ENCODE data around the gene TSSC4. TPM values are rescaled to one million over a fixed set of nuclear protein-coding genes. Genes with fewer than 3 reads are reported as not detected.

The TSSC4 gene
- total RNA-seq, 6 experiments from 2014 or later, result 47.4 to 74.7 (median 62.8) TPM

DNA sequence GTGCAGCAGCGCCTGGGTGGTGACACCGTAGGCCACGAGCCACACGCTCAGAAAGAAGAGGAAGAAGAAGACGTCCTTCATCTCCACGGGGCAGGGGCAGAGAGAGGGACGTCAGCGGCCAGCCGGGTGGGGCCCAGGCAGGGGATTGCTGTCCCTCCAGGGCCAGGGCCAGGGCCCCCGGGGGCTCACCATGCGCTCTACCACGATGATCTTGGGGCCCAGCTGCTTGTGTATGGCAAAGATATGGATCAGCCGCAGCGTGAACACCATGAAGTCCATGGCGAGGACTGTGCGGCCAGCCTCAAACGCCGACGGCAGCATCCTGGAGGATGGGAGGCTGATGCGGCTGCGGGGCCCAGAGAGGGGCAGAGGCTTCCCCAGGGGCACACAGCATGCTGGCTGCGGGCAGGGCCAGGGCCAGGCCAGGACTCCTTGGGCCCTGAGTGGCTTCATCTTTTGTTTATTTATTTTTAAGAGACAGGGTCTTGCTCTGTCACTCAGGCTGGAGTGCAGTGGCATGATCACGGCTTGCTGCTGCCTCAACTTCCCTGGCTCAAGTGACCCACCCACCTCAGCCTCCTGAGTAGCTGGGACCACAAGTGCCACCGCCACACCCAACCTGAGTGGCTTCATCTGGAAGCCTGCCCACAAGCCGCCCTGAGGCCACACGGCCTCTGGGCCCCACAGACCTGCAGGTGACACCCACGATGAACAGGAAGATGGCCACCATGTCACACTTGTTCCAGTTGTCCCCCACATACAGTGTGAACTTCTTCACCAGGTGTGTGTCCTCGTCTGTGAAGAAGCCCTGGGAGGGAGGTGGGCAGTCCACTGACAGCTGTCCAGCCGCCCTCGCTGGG lies 11.1 kb downstream of the TSSC4 start:
- TF ChIP-seq, protein P1, sequence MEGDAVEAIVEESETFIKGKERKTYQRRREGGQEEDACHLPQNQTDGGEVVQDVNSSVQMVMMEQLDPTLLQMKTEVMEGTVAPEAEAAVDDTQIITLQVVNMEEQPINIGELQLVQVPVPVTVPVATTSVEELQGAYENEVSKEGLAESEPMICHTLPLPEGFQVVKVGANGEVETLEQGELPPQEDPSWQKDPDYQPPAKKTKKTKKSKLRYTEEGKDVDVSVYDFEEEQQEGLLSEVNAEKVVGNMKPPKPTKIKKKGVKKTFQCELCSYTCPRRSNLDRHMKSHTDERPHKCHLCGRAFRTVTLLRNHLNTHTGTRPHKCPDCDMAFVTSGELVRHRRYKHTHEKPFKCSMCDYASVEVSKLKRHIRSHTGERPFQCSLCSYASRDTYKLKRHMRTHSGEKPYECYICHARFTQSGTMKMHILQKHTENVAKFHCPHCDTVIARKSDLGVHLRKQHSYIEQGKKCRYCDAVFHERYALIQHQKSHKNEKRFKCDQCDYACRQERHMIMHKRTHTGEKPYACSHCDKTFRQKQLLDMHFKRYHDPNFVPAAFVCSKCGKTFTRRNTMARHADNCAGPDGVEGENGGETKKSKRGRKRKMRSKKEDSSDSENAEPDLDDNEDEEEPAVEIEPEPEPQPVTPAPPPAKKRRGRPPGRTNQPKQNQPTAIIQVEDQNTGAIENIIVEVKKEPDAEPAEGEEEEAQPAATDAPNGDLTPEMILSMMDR (IDR thresholded peaks at IDR 0.05), result no peak
- Mint-ChIP-seq H3K36me3 (ENCODE audit: low read depth) (no peaks in the 10 kb centered on the region), H3K4me3 (no peak overlapping the region), H3K27ac (no peak overlapping the region), H3K4me1 (ENCODE audit: low read depth) (no peaks in the 10 kb centered on the region), H3K27me3 (ENCODE audit: insufficient read depth) (peaks cover 17% of the 10 kb centered on the region), H3K9me3 (no peaks in the 10 kb centered on the region)
- DNase-seq, result no peak

DNA sequence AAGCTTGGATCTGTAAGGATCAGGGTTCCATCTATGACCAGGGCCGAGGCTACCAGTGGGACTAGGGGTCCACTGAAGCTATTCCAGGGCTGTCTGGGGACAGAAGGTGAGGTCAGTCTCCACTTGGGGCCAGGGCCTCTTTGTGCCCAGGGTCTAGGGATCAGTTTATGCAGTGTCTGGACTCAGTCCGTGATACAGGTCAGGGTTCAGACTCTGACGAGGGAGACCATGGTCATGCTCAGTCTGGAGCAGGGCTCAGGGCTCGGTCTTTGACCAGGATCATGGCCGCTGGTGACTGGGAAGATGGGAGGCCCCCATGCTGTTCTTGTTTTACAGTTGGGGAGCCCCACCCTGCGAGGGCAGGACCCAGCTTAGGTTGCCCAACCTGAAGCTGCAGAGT lies 11.8 kb downstream of the TSSC4 start:
- Mint-ChIP-seq H3K27me3 (ENCODE audit: insufficient read depth) (peaks cover 18% of the 10 kb centered on the region), H3K36me3 (ENCODE audit: low read depth) (no peaks in the 10 kb centered on the region), H3K27ac (no peak overlapping the region), H3K4me1 (ENCODE audit: low read depth) (no peaks in the 10 kb centered on the region), H3K4me3 (no peak overlapping the region), H3K9me3 (no peaks in the 10 kb centered on the region)
- no peak for DNase-seq
- TF ChIP-seq, protein P1 (IDR thresholded peaks at IDR 0.05), result no peak

DNA sequence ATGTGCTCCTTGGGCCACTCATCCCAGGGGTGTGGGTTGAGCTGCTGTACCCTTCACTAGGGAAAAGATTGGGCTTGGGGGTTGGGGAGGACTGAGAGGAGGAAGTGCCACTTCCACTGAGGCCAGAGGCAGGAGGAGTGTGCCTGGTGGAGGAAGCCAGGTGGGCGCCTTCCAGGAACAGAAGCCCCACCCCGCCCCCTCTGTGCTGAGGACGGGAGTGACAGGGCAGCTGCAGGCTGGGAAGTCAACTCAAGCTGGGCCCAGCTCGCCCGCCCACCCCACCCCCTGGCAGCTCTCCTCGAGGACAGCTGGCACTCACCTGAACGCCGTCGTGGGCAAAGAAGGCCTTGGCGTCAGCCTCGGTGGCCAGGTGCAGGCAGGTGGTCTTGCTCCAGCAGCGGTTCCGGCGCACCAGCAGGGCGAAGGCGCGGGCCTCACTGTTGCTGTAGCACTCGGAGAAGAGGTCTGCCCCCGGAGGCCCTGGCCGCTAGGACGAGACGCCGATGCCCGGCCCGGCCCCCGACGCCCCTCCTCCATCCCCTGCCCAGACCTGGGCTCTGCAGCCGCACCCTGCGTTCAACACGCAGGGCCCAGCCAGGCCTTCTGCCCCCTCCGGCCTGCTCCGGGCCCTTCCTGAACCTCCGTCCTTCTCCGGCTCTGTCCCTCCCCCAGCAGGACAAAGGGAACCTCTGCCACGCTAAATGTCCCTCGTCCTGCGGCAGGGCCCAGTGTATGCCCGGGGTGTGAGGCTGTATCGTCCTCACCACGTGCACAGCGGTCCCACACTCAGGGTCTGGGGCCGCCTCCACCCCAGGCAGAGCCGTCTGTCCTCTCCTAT lies 13.4 kb downstream of the TSSC4 start:
- TF ChIP-seq, protein P1 (IDR thresholded peaks at IDR 0.05), result no peak
- Mint-ChIP-seq H3K27ac (no peak overlapping the region), H3K9me3 (no peaks in the 10 kb centered on the region), H3K27me3 (ENCODE audit: insufficient read depth) (peaks cover 11% of the 10 kb centered on the region), H3K36me3 (ENCODE audit: low read depth) (no peaks in the 10 kb centered on the region), H3K4me3 (no peak overlapping the region), H3K4me1 (ENCODE audit: low read depth) (no peaks in the 10 kb centered on the region)
- DNase-seq, result no peak

DNA sequence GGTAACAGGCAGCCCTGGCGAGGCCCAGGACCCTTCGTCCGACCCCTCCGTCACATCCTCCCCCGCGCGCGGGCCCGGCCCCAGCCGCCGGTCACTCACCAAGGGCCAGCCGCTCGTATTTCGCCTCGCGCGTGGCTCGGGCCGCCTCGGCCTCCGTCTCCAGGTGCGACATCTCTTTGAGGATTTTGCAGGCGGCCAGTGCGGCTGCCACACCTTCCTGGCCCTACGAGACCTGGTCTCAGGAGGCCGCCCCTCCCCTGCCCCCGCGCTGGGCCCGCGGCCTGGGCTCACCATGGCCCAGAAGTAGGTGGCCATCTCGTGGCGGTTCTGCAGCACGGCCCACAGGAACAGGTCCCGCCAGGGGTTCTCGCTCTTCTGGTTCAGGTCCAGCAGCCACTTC lies 14.1 kb downstream of the TSSC4 start:
- Mint-ChIP-seq H3K27me3 (ENCODE audit: insufficient read depth) (peaks cover 9% of the 10 kb centered on the region), H3K4me3 (no peak overlapping the region), H3K9me3 (no peaks in the 10 kb centered on the region), H3K27ac (no peak overlapping the region), H3K36me3 (ENCODE audit: low read depth) (no peaks in the 10 kb centered on the region), H3K4me1 (ENCODE audit: low read depth) (no peaks in the 10 kb centered on the region)
- DNase-seq, result no peak
- TF ChIP-seq, protein P1 (IDR thresholded peaks at IDR 0.05), result no peak

DNA sequence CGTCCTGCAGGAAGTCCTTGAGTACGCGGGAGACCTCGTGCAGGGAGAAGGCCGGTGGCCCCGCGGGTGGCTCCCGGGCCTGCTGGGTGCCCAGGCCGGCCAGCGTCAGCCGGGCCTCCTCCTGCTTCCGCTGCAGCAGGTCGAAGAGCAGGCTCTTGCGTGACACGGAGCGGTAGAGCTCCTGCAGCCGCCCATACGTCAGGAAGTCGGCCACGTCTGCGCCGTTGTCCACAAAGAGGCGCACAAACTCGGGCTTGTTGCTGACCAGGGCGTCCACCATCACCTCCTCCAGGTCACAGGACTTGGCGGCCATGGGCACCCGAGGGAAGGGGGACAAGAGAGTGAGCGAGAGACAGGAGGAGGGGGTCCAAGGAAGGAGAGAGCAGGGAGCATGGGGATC lies 14.6 kb downstream of the TSSC4 start:
- Mint-ChIP-seq H3K36me3 (ENCODE audit: low read depth) (no peaks in the 10 kb centered on the region), H3K9me3 (no peaks in the 10 kb centered on the region), H3K4me1 (ENCODE audit: low read depth) (no peaks in the 10 kb centered on the region), H3K27me3 (ENCODE audit: insufficient read depth) (peaks cover 9% of the 10 kb centered on the region), H3K27ac (no peak overlapping the region), H3K4me3 (no peak overlapping the region)
- DNase-seq, result no peak
- TF ChIP-seq, protein P1 (IDR thresholded peaks at IDR 0.05), result no peak
